Smooth muscle cell (in vitro differentiated cells): ENCODE measurements around the gene KNSTRN. TPM values are rescaled to one million over a fixed set of nuclear protein-coding genes. Genes with fewer than 3 reads are reported as not detected.

Experiments used
- DNase-seq: peaks from one replicate; lab custom pipeline; 2025; ENCODE audit not compliant: unreplicated experiment; lab: John Stamatoyannopoulos, UW
- H2AFZ ChIP-seq: fragments of 200-600 bp; sonication (generic); 2 replicates; pipeline ENCODE4 v1.6.0; 2016; ENCODE audit warnings: antibody characterized with exemption, low read depth, mild to moderate bottlenecking
- H3F3A ChIP-seq: fragments of 200-600 bp; sonication (generic); 2 replicates; pipeline ENCODE4 v1.6.0; 2017; ENCODE audit warnings: antibody characterized with exemption, low read depth
- H3K27ac ChIP-seq: fragments of 200-600 bp; sonication (generic); 2 replicates; pipeline ENCODE4 v1.5.1; 2016; ENCODE audit warnings: low read depth, mild to moderate bottlenecking
- H3K27me3 ChIP-seq: fragments of 200-600 bp; sonication (generic); 2 replicates; pipeline ENCODE4 v1.6.1; 2016; ENCODE audit warnings: low read depth, mild to moderate bottlenecking
- H3K36me3 ChIP-seq: fragments of 200-600 bp; sonication (generic); 2 replicates; pipeline ENCODE4 v1.5.1; 2016; ENCODE audit warnings: low read depth
- H3K4me1 ChIP-seq: fragments of 200-600 bp; sonication (generic); 2 replicates; pipeline ENCODE4 v1.5.1; 2016; ENCODE audit warnings: low read depth
- H3K4me2 ChIP-seq: fragments of 200-600 bp; sonication (generic); 2 replicates; pipeline ENCODE4 v1.6.0; 2016; ENCODE audit warnings: mild to moderate bottlenecking
- H3K4me3 ChIP-seq: fragments of 200-600 bp; sonication (generic); 2 replicates; pipeline ENCODE4 v1.5.1; 2016; ENCODE audit warnings: mild to moderate bottlenecking
- H3K79me2 ChIP-seq: fragments of 200-600 bp; sonication (generic); 2 replicates; pipeline ENCODE4 v1.6.0; 2016; ENCODE audit warnings: low read depth, mild to moderate bottlenecking
- H3K9ac ChIP-seq: fragments of 200-600 bp; sonication (generic); 2 replicates; pipeline ENCODE4 v1.6.0; 2016; ENCODE audit warnings: low read depth
- H3K9me3 ChIP-seq: fragments of 200-600 bp; sonication (generic); replicated peaks from 2 replicates; pipeline ENCODE4 v1.5.1; 2016; ENCODE audit warnings: low read depth
- H4K20me1 ChIP-seq: fragments of 200-600 bp; sonication (generic); 2 replicates; pipeline ENCODE4 v1.6.0; 2016; ENCODE audit warnings: low read depth
- CTCF ChIP-seq: fragments of 200-600 bp; sonication (generic); IDR thresholded peaks from 2 replicates; pipeline ENCODE4 v1.5.1; 2017; ENCODE audit warnings: borderline replicate concordance, mild to moderate bottlenecking, antibody characterized with exemption; ENCODE audit not compliant: insufficient read depth, poor library complexity, severe bottlenecking
- WGBS: methylation state at CpG from one replicate; pipeline ENCODE4 v1.1.7; 2016; ENCODE audit warnings: low lambda C conversion rate; 5-methylcytosine and 5-hydroxymethylcytosine counted together
- polyA plus RNA-seq: library from polyadenylated mRNA; unstranded; fragments of >200 nt; fragmentation: Nextera tagmentation; extraction: Ambion mirVana; gene quantifications from 2 replicates; pipeline ENCODE4 v1.2.1, GENCODE V29; 2016
- total RNA-seq: library from RNA; depleted of rRNA; stranded (reverse); fragments of >200 nt; gene quantifications from 2 replicates; pipeline ENCODE4 v1.2.3, GENCODE V29; 2014

Gene KNSTRN
- total and polyA plus RNA-seq, 2 experiments from 2014 or later: 17.3 to 27.0 TPM

GRCh38 chr15:40346579-40347558, 35.7 kb upstream of the KNSTRN start:
- Histone ChIP-seq H4K20me1 (no peaks in the 10 kb centered on the region), H3K36me3 (no peaks in the 10 kb centered on the region), H3F3A (peaks cover 16% of the 10 kb centered on the region), H3K4me2 (no peak overlapping the region), H3K9me3 (no peaks in the 10 kb centered on the region), H3K9ac (no peak overlapping the region), H3K27me3 (no peaks in the 10 kb centered on the region), H3K27ac (no peak overlapping the region), H3K4me1 (peaks cover 9% of the 10 kb centered on the region), H2AFZ (no peak overlapping the region), H3K79me2 (no peaks in the 10 kb centered on the region), H3K4me3 (no peak overlapping the region)
- no peak for TF ChIP-seq CTCF
- DNase-seq: no peak
- 88% methylated on average over 15 of the region's 15 CpGs for WGBS

- 86% methylated on average over 11 of the region's 11 CpGs for WGBS
- DNase-seq: no peak
- H3K4me3 ChIP-seq: no peak overlapping the region
- H3K9me3 ChIP-seq: no peaks in the 10 kb centered on the region
- peaks cover 8% of the 10 kb centered on the region for H3F3A ChIP-seq
- H3K4me2 ChIP-seq: no peak overlapping the region
- H2AFZ ChIP-seq: no peak overlapping the region
- no peak for TF ChIP-seq CTCF
- peaks cover 9% of the 10 kb centered on the region for H3K4me1 ChIP-seq
- H3K9ac ChIP-seq: no peak overlapping the region
- no peak overlapping the region for H3K27ac ChIP-seq
- H3K79me2 ChIP-seq: no peaks in the 10 kb centered on the region
- no peaks in the 10 kb centered on the region for H3K36me3 ChIP-seq
- H3K27me3 ChIP-seq: no peaks in the 10 kb centered on the region
- no peaks in the 10 kb centered on the region for H4K20me1 ChIP-seq
Observed at GRCh38 chr15:40347559-40348473, 34.7 kb upstream of the KNSTRN start.

- 98% methylated on average over 5 of the region's 5 CpGs for WGBS
- Histone ChIP-seq H4K20me1 (no peaks in the 10 kb centered on the region), H3K36me3 (no peaks in the 10 kb centered on the region), H3K9ac (no peak overlapping the region), H3K4me2 (no peak overlapping the region), H3K4me1 (peaks cover 4% of the 10 kb centered on the region), H3K79me2 (no peaks in the 10 kb centered on the region), H2AFZ (no peak overlapping the region), H3K4me3 (no peak overlapping the region), H3K27me3 (no peaks in the 10 kb centered on the region), H3K9me3 (no peaks in the 10 kb centered on the region), H3K27ac (no peak overlapping the region), H3F3A (peaks cover 5% of the 10 kb centered on the region)
- no peak for DNase-seq
- no peak for TF ChIP-seq CTCF
Observed at GRCh38 chr15:40348474-40348870, 34.0 kb upstream of the KNSTRN start.
